Neuronal stem cell (in vitro differentiated cells): Measurements from ENCODE around the gene SLF1.

Experiments
- DNase-seq: peaks from one replicate; pipeline ENCODE4 v3.0.0-alpha.2; 2013; ENCODE audit warnings: low spot score
- H2AFZ ChIP-seq: one replicate; pipeline ENCODE4 v1.6.1; 2013; ENCODE audit warnings: mild to moderate bottlenecking, low read length, inconsistent platforms
- H2AK5ac ChIP-seq: 2 replicates; pipeline ENCODE4 v1.6.1; 2013; ENCODE audit warnings: low read depth, mild to moderate bottlenecking, inconsistent platforms, low read length, moderate library complexity, mixed read lengths
- H2BK120ac ChIP-seq: 2 replicates; pipeline ENCODE4 v1.6.1; 2013; ENCODE audit warnings: low read depth, mild to moderate bottlenecking, inconsistent platforms, low read length, moderate library complexity, mixed read lengths
- H2BK12ac ChIP-seq: one replicate; pipeline ENCODE4 v1.6.1; 2013; ENCODE audit warnings: low read length, inconsistent platforms
- H2BK15ac ChIP-seq: 2 replicates; pipeline ENCODE4 v1.6.1; 2013; ENCODE audit warnings: mild to moderate bottlenecking, low read length, inconsistent platforms, mixed read lengths
- H2BK5ac ChIP-seq: one replicate; pipeline ENCODE4 v1.6.1; 2013; ENCODE audit warnings: inconsistent platforms, mild to moderate bottlenecking, low read length, moderate library complexity
- H3K14ac ChIP-seq: one replicate; pipeline ENCODE4 v1.6.1; 2013; ENCODE audit warnings: low read length, inconsistent platforms
- H3K18ac ChIP-seq: 2 replicates; pipeline ENCODE4 v1.6.1; 2013; ENCODE audit warnings: low read length, inconsistent platforms
- H3K23ac ChIP-seq: 2 replicates; pipeline ENCODE4 v1.6.1; 2013; ENCODE audit warnings: low read depth, mild to moderate bottlenecking, mixed read lengths, low read length, inconsistent platforms; ENCODE audit not compliant: poor library complexity
- H3K27ac ChIP-seq: replicated peaks from 3 replicates; pipeline ENCODE4 v1.5.1; 2013; ENCODE audit warnings: low read length, inconsistent platforms
- H3K27me3 ChIP-seq, 3 experiments: 2 replicates each; pipeline ENCODE4 v1.6.1; 2013; ENCODE audit warnings: low read length in 3 of 3, mild to moderate bottlenecking in 2 of 3, inconsistent platforms in 1 of 3, low read depth in 1 of 3, mixed read lengths in 1 of 3, moderate library complexity in 1 of 3; ENCODE audit not compliant: control insufficient read depth in 3 of 3, insufficient read depth in 3 of 3
- H3K36me3 ChIP-seq, 2 donors: replicated peaks in 1 of 2; 2 replicates each; pipeline ENCODE4 v1.6.1; 2013; ENCODE audit warnings: low read length in 2 of 2; ENCODE audit not compliant: control insufficient read depth in 2 of 2, insufficient read depth in 2 of 2
- H3K4ac ChIP-seq: 2 replicates; pipeline ENCODE4 v1.6.1; 2013; ENCODE audit warnings: inconsistent platforms, mild to moderate bottlenecking, low read length, moderate library complexity
- H3K4me1 ChIP-seq, 2 donors: 1 replicate in 1 of 2; 2 replicates in 1 of 2; pipeline ENCODE4 v1.6.1; 2013; ENCODE audit warnings: low read length in 2 of 2, low read depth in 1 of 2; ENCODE audit not compliant: control insufficient read depth in 2 of 2, insufficient read depth in 1 of 2
- H3K4me2 ChIP-seq: one replicate; pipeline ENCODE4 v1.6.1; 2013; ENCODE audit warnings: mild to moderate bottlenecking, low read length, inconsistent platforms; ENCODE audit not compliant: insufficient read depth, poor library complexity, severe bottlenecking
- H3K4me3 ChIP-seq, 2 donors: 2 replicates each; pipeline ENCODE4 v1.5.1; 2013; ENCODE audit warnings: low read length in 2 of 2, mild to moderate bottlenecking in 2 of 2, inconsistent platforms in 1 of 2, moderate library complexity in 1 of 2
- H3K79me1 ChIP-seq: one replicate; pipeline ENCODE4 v1.6.1; 2013; ENCODE audit warnings: low read depth, mild to moderate bottlenecking, inconsistent platforms, low read length, moderate library complexity
- H3K9ac ChIP-seq: one replicate; pipeline ENCODE4 v1.6.1; 2013; ENCODE audit warnings: mild to moderate bottlenecking, low read depth, low read length, inconsistent platforms; ENCODE audit not compliant: poor library complexity
- H3K9me3 ChIP-seq, 2 donors: replicated peaks in 1 of 2; 2 replicates each; pipeline versions ENCODE3 to v1.6.1; 2013; ENCODE audit warnings: low read length in 2 of 2, mild to moderate bottlenecking in 2 of 2, inconsistent platforms in 1 of 2, low read depth in 1 of 2, mixed read lengths in 1 of 2, moderate library complexity in 1 of 2; ENCODE audit not compliant: control insufficient read depth in 2 of 2, insufficient read depth in 1 of 2
- H4K8ac ChIP-seq: one replicate; pipeline ENCODE4 v1.6.1; 2013; ENCODE audit warnings: low read depth, mild to moderate bottlenecking, inconsistent platforms, low read length, moderate library complexity
- H4K91ac ChIP-seq: one replicate; pipeline ENCODE4 v1.6.1; 2013; ENCODE audit warnings: low read length, low read depth, mild to moderate bottlenecking, inconsistent platforms; ENCODE audit not compliant: poor library complexity
- whole genome bisulfite sequencing, 2 donors: extraction: QIAGEN DNeasy Blood & Tissue Kit; methylation state at CpG; one replicate each; pipeline ENCODE4 v1.1.7; 2013; ENCODE audit warnings: missing lambda C conversion rate in 2 of 2, mixed read lengths in 1 of 2; ENCODE audit not compliant: insufficient read length in 2 of 2, insufficient replicate concordance in 1 of 2; ENCODE audit errors: extremely low coverage in 2 of 2; 5-methylcytosine and 5-hydroxymethylcytosine counted together

The SLF1 gene

GRCh38 chr5:94702729-94703128, 84.3 kb downstream of the SLF1 start:
- H3K4me2 ChIP-seq = no peak overlapping the region
- no peak overlapping the region for H3K27ac ChIP-seq
- no peak overlapping the region for H2AK5ac ChIP-seq
- H3K27me3 ChIP-seq = no peaks in the 10 kb centered on the region
- H4K91ac ChIP-seq = no peak overlapping the region
- H3K14ac ChIP-seq = no peak overlapping the region
- no peak overlapping the region for H3K4me3 ChIP-seq
- no peak overlapping the region for H2AFZ ChIP-seq
- no peak overlapping the region for H2BK15ac ChIP-seq
- H3K9me3 ChIP-seq = peaks cover 0 to 19% of the 10 kb centered on the region in 2 donors
- H3K4me1 ChIP-seq = peaks cover 4 to 7% of the 10 kb centered on the region in 2 donors
- no peak overlapping the region for H2BK120ac ChIP-seq
- H3K36me3 ChIP-seq = peaks cover 0 to 31% of the 10 kb centered on the region in 2 donors
- WGBS, 2 donors = no CpG with 5 or more reads among the region's 1 CpG
- no peak overlapping the region for H3K23ac ChIP-seq
- no peak overlapping the region for H4K8ac ChIP-seq
- H2BK12ac ChIP-seq = no peak overlapping the region
- H2BK5ac ChIP-seq = no peak overlapping the region
- H3K9ac ChIP-seq = no peak overlapping the region
- no peak for DNase-seq
- no peaks in the 10 kb centered on the region for H3K79me1 ChIP-seq
- H3K18ac ChIP-seq = no peak overlapping the region
- no peak overlapping the region for H3K4ac ChIP-seq

GRCh38 chr5:94705427-94705826, 87.0 kb downstream of the SLF1 start:
- Histone ChIP-seq H2BK120ac (no peak overlapping the region), H3K4me3 (no peak overlapping the region), H3K9me3 (peaks cover 0 to 19% of the 10 kb centered on the region in 2 donors), H2BK12ac (no peak overlapping the region), H3K9ac (no peak overlapping the region), H3K27me3 (no peaks in the 10 kb centered on the region), H2AFZ (no peak overlapping the region), H2AK5ac (no peak overlapping the region), H2BK15ac (no peak overlapping the region), H3K18ac (no peak overlapping the region), H3K23ac (no peak overlapping the region), H4K8ac (no peak overlapping the region), H3K27ac (no peak overlapping the region), H2BK5ac (no peak overlapping the region), H3K4me2 (no peak overlapping the region), H3K4me1 (peaks cover 4% of the 10 kb centered on the region in 2 donors), H3K14ac (no peak overlapping the region), H3K36me3 (peaks cover 0 to 58% of the 10 kb centered on the region in 2 donors), H3K4ac (no peak overlapping the region), H4K91ac (no peak overlapping the region), H3K79me1 (no peaks in the 10 kb centered on the region)
- no peak for DNase-seq
- no CpG with 5 or more reads among the region's 1 CpG for WGBS, 2 donors

- H3K27me3 ChIP-seq = no peaks in the 10 kb centered on the region
- H2BK15ac ChIP-seq = no peak overlapping the region
- H3K4me1 ChIP-seq = peaks cover 4% of the 10 kb centered on the region in 2 donors
- no peak overlapping the region for H2AFZ ChIP-seq
- no peak overlapping the region for H3K14ac ChIP-seq
- H3K18ac ChIP-seq = no peak overlapping the region
- no peak overlapping the region for H4K91ac ChIP-seq
- no peak overlapping the region for H3K9ac ChIP-seq
- no peak overlapping the region for H2BK120ac ChIP-seq
- no peak overlapping the region for H2BK12ac ChIP-seq
- no peak overlapping the region for H3K27ac ChIP-seq
- H2BK5ac ChIP-seq = no peak overlapping the region
- peaks cover 0 to 67% of the 10 kb centered on the region in 2 donors for H3K36me3 ChIP-seq
- no peak for DNase-seq
- H3K9me3 ChIP-seq = peaks cover 0 to 12% of the 10 kb centered on the region in 2 donors
- no peak overlapping the region for H3K4ac ChIP-seq
- no peak overlapping the region for H3K23ac ChIP-seq
- no peak overlapping the region for H4K8ac ChIP-seq
- H3K4me2 ChIP-seq = no peak overlapping the region
- H2AK5ac ChIP-seq = no peak overlapping the region
- no peak overlapping the region for H3K4me3 ChIP-seq
- no peaks in the 10 kb centered on the region for H3K79me1 ChIP-seq
- WGBS, 2 donors = no CpG with 5 or more reads among the region's 2 CpGs
Measured at GRCh38 chr5:94707359-94707758, 88.9 kb downstream of the SLF1 start.

DNA sequence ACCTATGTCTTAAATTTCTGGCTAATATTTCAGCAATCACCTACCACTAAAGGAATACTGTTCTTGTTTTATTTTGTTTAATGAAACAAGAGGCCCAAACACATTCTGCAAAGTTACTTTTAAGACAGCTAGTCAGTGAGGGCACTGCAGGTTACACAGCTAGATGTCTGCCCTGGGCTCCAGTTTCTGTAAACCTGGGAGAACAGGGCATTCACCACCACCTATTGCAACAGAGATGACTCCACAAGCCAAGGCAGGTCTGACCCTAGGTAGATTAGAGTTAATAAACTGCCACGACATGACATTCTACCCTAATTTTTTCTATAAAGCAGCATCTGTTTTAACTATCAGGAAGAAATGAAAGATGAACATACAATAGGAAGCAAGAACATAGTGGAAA, 90.8 kb downstream of the SLF1 start:
- Histone ChIP-seq H2BK15ac (no peak overlapping the region), H3K4me3 (no peak overlapping the region), H3K9ac (no peak overlapping the region), H3K36me3 (peaks cover 0 to 69% of the 10 kb centered on the region in 2 donors), H2AFZ (no peak overlapping the region), H3K4ac (no peak overlapping the region), H3K18ac (no peak overlapping the region), H3K14ac (no peak overlapping the region), H3K4me1 (peaks cover 4 to 5% of the 10 kb centered on the region in 2 donors), H4K8ac (no peak overlapping the region), H3K27ac (no peak overlapping the region), H2BK120ac (no peak overlapping the region), H3K4me2 (no peak overlapping the region), H2BK5ac (no peak overlapping the region), H2BK12ac (no peak overlapping the region), H3K23ac (no peak overlapping the region), H2AK5ac (no peak overlapping the region), H3K27me3 (no peaks in the 10 kb centered on the region), H3K79me1 (no peaks in the 10 kb centered on the region), H4K91ac (no peak overlapping the region), H3K9me3 (no peaks in the 10 kb centered on the region)
- DNase-seq = no peak
- WGBS, 2 donors = no CpG with 5 or more reads among the region's 1 CpG
